HepG2 (cell line): ENCODE results near the gene INHBE. TPM values are rescaled to one million over a fixed set of nuclear protein-coding genes. Genes with fewer than 3 reads are reported as not detected.
A peak's percentile ranks its signal among the peaks of the same experiment; 100 is the strongest.

Source experiments
- IRF9 ChIP-seq: sonication (generic); formaldehyde crosslinking; IDR thresholded peaks from 2 replicates; pipeline ENCODE4 v1.8.0; 2022; ENCODE audit warnings: missing genetic modification reagents, mild to moderate bottlenecking, borderline replicate concordance
- NR3C1 ChIP-seq: sonication (generic); formaldehyde crosslinking; IDR thresholded peaks from 2 replicates; pipeline ENCODE4 v1.4.0; 2020; ENCODE audit warnings: missing genetic modification reagents
- POGK ChIP-seq: sonication (generic); formaldehyde crosslinking; conservative IDR thresholded peaks from 2 replicates; pipeline ENCODE4 v1.8.0; 2022; ENCODE audit warnings: mild to moderate bottlenecking, moderate library complexity, missing genetic modification reagents
- TERF1 ChIP-seq: sonication (generic); formaldehyde crosslinking; IDR thresholded peaks from 2 replicates; pipeline ENCODE4 v1.8.0; 2022; ENCODE audit warnings: mild to moderate bottlenecking, missing genetic modification reagents, moderate library complexity
- ZNF558 ChIP-seq: sonication (generic); formaldehyde crosslinking; IDR thresholded peaks from 2 replicates; pipeline ENCODE4 v1.9.0; 2022; ENCODE audit warnings: mild to moderate bottlenecking, missing genetic modification reagents, borderline replicate concordance
- polyA plus RNA-seq, 8 experiments: library from polyadenylated mRNA; depleted of rRNA in 3 of 8; stranded (reverse) in 7 of 8; unstranded in 1 of 8; fragments of >200 nt; fragmentation: Illumina TruSeq in 4 of 8; extraction: Trizol in 4 of 8; gene quantifications; 2 replicates each; pipeline versions ENCODE4 v1.2.1 to v1.2.3, GENCODE V29; 2011 to 2016; ENCODE audit warnings: low read depth in 4 of 8, missing spikeins in 1 of 8, mixed read lengths in 1 of 8; ENCODE audit not compliant: insufficient read depth in 1 of 8
- total RNA-seq, 5 experiments: library from RNA; depleted of rRNA; stranded (reverse); fragments of >200 nt; fragmentation: Illumina TruSeq; extraction: Trizol; gene quantifications; 2 replicates each; pipeline ENCODE4 v1.2.3, GENCODE V29; 2016; ENCODE audit warnings: low read depth in 1 of 5
- TF ChIP-seq, protein P1 (sequence below): sonication (generic); formaldehyde crosslinking; IDR thresholded peaks from 2 replicates; pipeline ENCODE4 v1.4.0; 2020; ENCODE audit warnings: mild to moderate bottlenecking, missing genetic modification reagents
- TF ChIP-seq, protein P2 (sequence below): sonication (generic); formaldehyde crosslinking; IDR thresholded peaks from 2 replicates; pipeline ENCODE4 v1.5.1; 2020; ENCODE audit warnings: missing genetic modification reagents, mild to moderate bottlenecking, borderline replicate concordance

The INHBE gene
- total and polyA plus RNA-seq, 2 of the 13 experiments (the other 11 are each of a cell fraction or from before 2014, with no cell fraction given): 17.0 to 32.0 TPM

DNA sequence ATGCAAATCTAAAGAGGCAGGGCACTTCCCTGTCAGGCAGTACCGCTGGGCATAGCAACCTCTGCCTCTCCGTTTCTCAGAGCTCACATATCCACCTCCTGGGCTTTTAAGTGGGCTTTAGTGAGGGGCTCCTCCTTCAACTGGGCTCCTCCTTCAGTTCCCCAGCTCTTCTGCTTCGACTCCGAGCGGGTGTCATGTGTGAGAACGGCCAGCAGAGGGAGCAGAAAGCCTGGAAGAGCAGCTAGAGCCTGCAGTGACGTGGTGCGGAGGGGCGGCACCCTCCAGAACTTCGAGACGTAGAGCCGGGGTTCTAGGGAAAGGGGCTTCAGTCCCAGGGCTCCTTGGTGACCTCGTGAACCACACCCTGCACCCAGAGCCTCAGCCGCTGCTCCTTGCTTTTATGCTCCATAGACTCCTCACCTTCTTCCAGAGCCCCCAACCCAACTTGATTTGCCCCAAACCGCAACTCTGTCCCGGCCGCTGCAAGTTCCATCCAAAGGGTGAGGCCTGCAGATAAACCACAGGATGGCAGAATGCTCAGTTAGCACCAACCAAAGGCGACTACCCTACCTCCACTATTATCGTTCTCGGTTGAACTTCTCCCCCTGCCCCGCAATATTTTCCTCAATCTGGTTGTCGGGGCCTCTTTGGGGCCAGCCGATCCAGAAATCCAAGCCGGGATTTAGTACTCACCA, 4.1 kb downstream of the INHBE start (continued):
- TF ChIP-seq, protein P1, sequence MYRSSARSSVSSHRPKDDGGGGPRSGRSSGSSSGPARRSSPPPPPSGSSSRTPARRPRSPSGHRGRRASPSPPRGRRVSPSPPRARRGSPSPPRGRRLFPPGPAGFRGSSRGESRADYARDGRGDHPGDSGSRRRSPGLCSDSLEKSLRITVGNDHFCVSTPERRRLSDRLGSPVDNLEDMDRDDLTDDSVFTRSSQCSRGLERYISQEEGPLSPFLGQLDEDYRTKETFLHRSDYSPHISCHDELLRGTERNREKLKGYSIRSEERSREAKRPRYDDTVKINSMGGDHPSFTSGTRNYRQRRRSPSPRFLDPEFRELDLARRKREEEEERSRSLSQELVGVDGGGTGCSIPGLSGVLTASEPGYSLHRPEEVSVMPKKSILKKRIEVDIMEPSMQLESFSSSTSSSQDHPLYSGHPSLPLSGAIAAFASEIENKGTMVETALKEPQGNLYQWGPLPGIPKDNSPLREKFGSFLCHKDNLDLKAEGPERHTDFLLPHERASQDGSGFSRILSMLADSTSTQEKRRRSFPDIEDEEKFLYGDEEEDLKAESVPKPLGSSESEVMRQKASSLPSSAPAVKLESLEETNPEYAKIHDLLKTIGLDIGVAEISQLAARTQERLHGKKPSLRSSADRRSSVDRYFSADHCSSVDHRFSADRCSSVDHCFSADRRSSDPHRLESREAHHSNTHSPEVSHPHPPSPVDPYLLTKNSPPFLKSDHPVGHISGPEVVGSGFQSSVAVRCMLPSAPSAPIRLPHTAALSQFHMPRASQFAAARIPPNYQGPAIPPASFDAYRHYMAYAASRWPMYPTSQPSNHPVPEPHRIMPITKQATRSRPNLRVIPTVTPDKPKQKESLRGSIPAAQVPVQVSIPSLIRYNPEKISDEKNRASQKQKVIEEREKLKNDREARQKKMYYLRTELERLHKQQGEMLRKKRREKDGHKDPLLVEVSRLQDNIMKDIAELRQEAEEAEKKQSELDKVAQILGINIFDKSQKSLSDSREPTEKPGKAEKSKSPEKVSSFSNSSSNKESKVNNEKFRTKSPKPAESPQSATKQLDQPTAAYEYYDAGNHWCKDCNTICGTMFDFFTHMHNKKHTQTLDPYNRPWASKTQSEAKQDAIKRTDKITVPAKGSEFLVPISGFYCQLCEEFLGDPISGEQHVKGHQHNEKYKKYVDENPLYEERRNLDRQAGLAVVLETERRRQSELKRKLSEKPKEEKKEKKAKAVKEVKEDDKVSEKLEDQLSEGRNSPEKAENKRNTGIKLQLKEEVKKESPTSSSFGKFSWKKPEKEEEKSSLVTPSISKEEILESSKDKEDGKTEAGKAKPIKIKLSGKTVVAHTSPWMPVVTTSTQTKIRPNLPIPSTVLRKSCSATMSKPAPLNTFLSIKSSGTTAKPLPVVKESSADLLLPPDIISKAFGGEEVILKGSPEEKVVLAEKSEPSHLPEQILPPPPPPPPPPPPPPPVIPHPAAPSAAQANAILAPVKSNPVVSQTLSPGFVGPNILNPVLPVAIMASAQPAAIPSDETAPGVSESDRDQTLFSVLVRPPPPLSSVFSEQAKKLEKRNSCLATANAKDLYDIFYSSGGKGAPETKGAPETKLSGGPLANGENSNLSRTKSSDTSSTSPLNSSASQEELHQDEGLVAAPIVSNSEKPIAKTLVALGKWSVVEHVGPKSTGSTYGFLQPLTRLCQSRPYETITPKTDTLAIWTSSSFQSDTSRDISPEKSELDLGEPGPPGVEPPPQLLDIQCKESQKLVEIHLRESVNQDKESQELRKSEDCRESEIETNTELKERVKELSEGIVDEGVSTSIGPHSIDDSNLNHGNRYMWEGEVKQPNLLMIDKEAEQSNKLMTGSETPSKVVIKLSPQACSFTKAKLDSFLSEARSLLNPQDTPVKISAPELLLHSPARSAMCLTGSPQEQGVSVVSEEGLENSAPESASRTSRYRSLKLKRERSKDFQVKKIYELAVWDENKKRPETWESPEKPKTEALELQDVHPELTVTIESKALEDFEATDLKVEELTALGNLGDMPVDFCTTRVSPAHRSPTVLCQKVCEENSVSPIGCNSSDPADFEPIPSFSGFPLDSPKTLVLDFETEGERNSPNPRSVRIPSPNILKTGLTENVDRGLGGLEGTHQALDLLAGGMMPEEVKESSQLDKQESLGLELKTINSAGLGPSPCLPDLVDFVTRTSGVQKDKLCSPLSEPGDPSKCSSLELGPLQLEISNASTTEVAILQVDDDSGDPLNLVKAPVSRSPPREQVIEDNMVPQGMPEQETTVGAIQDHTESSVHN (CRISPR knock-in tag): no peak
- TF ChIP-seq IRF9 (peak; percentile 57; the same call in 1 of the 2 replicates), POGK (CRISPR knock-in tag) (no peak), ZNF558 (CRISPR knock-in tag) (no peak), TERF1 (no peak), NR3C1 (CRISPR knock-in tag) (no peak)
- TF ChIP-seq, protein P2, sequence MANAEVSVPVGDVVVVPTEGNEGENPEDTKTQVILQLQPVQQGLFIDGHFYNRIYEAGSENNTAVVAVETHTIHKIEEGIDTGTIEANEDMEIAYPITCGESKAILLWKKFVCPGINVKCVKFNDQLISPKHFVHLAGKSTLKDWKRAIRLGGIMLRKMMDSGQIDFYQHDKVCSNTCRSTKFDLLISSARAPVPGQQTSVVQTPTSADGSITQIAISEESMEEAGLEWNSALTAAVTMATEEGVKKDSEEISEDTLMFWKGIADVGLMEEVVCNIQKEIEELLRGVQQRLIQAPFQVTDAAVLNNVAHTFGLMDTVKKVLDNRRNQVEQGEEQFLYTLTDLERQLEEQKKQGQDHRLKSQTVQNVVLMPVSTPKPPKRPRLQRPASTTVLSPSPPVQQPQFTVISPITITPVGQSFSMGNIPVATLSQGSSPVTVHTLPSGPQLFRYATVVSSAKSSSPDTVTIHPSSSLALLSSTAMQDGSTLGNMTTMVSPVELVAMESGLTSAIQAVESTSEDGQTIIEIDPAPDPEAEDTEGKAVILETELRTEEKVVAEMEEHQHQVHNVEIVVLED (CRISPR knock-in tag): peak; percentile 50; the same call in 1 of the 2 replicates
